Left lung (tissue), 10 donors: ENCODE results near the gene S1PR2. TPM values are rescaled to one million over a fixed set of nuclear protein-coding genes. Genes with fewer than 3 reads are reported as not detected.
"Not testable (repeated sequence)": the region's sequence is repeated elsewhere in the genome, so short reads cannot be mapped to it uniquely, and the experiment has no call there.

Source experiments
- ATAC-seq: fragments of 200-7000 bp; cut with Tn5 transposase; one replicate; pipeline ENCODE4 v1.9.1; 2020; ENCODE audit warnings: moderate library complexity
- DNase-seq, 4 donors: peaks; one replicate each; pipeline ENCODE4 v3.0.0-alpha.2; 2013 to 2020
- H3K27ac ChIP-seq, 2 donors: fragments of 200-600 bp; sonication (generic) in 1 of 2; one replicate each; pipeline versions ENCODE4 v1.5.0 to v1.8.0; 2020 to 2021
- H3K27me3 ChIP-seq, 2 donors: fragments of 200-600 bp; sonication (generic) in 1 of 2; one replicate each; pipeline versions ENCODE4 v1.5.0 to v1.8.0; 2020 to 2021
- H3K36me3 ChIP-seq, 2 donors: fragments of 200-600 bp; sonication (generic) in 1 of 2; one replicate each; pipeline versions ENCODE4 v1.5.0 to v1.8.0; 2020 to 2021
- H3K4me1 ChIP-seq, 2 donors: fragments of 200-600 bp; one replicate each; pipeline ENCODE4 v1.8.0; 2021
- H3K4me3 ChIP-seq, 2 donors: fragments of 200-600 bp; sonication (generic) in 1 of 2; one replicate each; pipeline versions ENCODE4 v1.5.0 to v1.8.0; 2020 to 2021; ENCODE audit warnings: mild to moderate bottlenecking in 1 of 2
- H3K9me3 ChIP-seq, 2 donors: fragments of 200-600 bp; sonication (generic) in 1 of 2; one replicate each; pipeline versions ENCODE4 v1.5.0 to v1.8.0; 2020 to 2021
- CTCF ChIP-seq, 2 donors: fragments of 200-600 bp; sonication (generic) in 1 of 2; IDR thresholded peaks; one replicate each; pipeline versions ENCODE4 v1.5.0 to v1.8.0; 2021; ENCODE audit warnings: antibody characterized with exemption in 2 of 2
- intact Hi-C, 2 donors: fragments of 100-400 bp; cut with DNase I; formaldehyde crosslinking; loops; one replicate each; pipeline versions ENCODE4 v1.11.2 to v1.14.2; 2022
- polyA plus RNA-seq, 6 donors: library from polyadenylated mRNA; unstranded; fragments of 120-200 nt; gene quantifications; one replicate each; pipeline ENCODE4 v1.2.1, GENCODE V29; 2013; ENCODE audit not compliant: insufficient read length in 6 of 6
- total RNA-seq, 2 donors: library from RNA; stranded (reverse); fragmentation: NEBNext Ultra II Directional; extraction: Animal tissue kit (Norgen Biotek cat#: 25700); gene quantifications; one replicate each; pipeline ENCODE4 v1.2.1, GENCODE V29; 2021
- donor health status: DM: no; HTN: yes; CAD: no.
- donor health status: DM: no; HTN: no; CAD: no.

S1PR2 gene
- total and polyA plus RNA-seq, 8 donors, result 25.6 to 47.6 (median 41.4) TPM

- ATAC-seq, result no peak
Measured at GRCh38 chr19:10246511-10246910, 15.4 kb upstream of the S1PR2 start.

GRCh38 chr19:10245189-10245939, 14.2 kb upstream of the S1PR2 start:
- Histone ChIP-seq H3K4me1 (peaks cover 0 to 6% of the 10 kb centered on the region in 2 donors), H3K4me3 (no peak overlapping the region), H3K27me3 (no peaks in the 10 kb centered on the region), H3K9me3 (no peaks in the 10 kb centered on the region), H3K36me3 (no peaks in the 10 kb centered on the region), H3K27ac (no peak overlapping the region)
- no peak for DNase-seq
- no peak for TF ChIP-seq CTCF (IDR thresholded peaks at IDR 0.05)
- intact Hi-C loops, result loop anchor here in 1 of 2 donors (10.0 kb wide), 1 partner anchor 131 kb away; the partner anchor contains the start of genes EIF3G and P2RY11
- no peak for ATAC-seq

More at GRCh38 chr19:10246511-10246910, 15.4 kb upstream of the S1PR2 start:
- no peaks in the 10 kb centered on the region for H3K36me3 ChIP-seq
- TF ChIP-seq CTCF (IDR thresholded peaks at IDR 0.05), result no peak
- peaks cover 3 to 11% of the 10 kb centered on the region in 2 donors for H3K4me1 ChIP-seq
- H3K27ac ChIP-seq, result no peak overlapping the region
- no peak overlapping the region for H3K4me3 ChIP-seq
- H3K27me3 ChIP-seq, result no peaks in the 10 kb centered on the region
- no peak for DNase-seq
- intact Hi-C loops, result loop anchor here in 1 of 2 donors (10.0 kb wide), 1 partner anchor 132 kb away; the partner anchor contains the start of genes EIF3G and P2RY11
- H3K9me3 ChIP-seq, result no peaks in the 10 kb centered on the region

- Histone ChIP-seq H3K27me3 (no peaks in the 10 kb centered on the region), H3K27ac (no peak overlapping the region), H3K36me3 (no peaks in the 10 kb centered on the region), H3K4me3 (no peak overlapping the region), H3K9me3 (no peaks in the 10 kb centered on the region), H3K4me1 (peaks cover 3 to 8% of the 10 kb centered on the region in 2 donors)
- intact Hi-C loops, result loop anchor here in 1 of 2 donors (10.0 kb wide), 1 partner anchor 129 kb away; the partner anchor contains the start of genes EIF3G and P2RY11
- TF ChIP-seq CTCF (IDR thresholded peaks at IDR 0.05), result no peak
- ATAC-seq (no peak), DNase-seq (no peak)
Measured at GRCh38 chr19:10243606-10244005, 12.5 kb upstream of the S1PR2 start.

GRCh38 chr19:10241826-10242449, 10.8 kb upstream of the S1PR2 start:
- not testable (repeated sequence) for ATAC-seq, H3K36me3 ChIP-seq, H3K4me3 ChIP-seq, H3K27me3 ChIP-seq, DNase-seq, H3K9me3 ChIP-seq, H3K27ac ChIP-seq
- H3K4me1 ChIP-seq, result peaks cover 13 to 25% of the 10 kb centered on the region in 2 donors
- intact Hi-C loops, result loop anchor here in 1 of 2 donors (10.0 kb wide), 1 partner anchor 127 kb away; the partner anchor contains the start of genes EIF3G and P2RY11

GRCh38 chr19:10238172-10238783, 7.1 kb upstream of the S1PR2 start:
- H3K27ac ChIP-seq, result peak overlapping the region; percentile 33 to 70
- ATAC-seq (peak; percentile 89), DNase-seq (peak in 3 of 4 donors; percentile 83 to 99 (median 98))

More at GRCh38 chr19:10238172-10238783, 7.1 kb upstream of the S1PR2 start:
- H3K9me3 ChIP-seq, result no peaks in the 10 kb centered on the region
- intact Hi-C loops, result no loop called here
- H3K4me1 ChIP-seq, result peaks cover 20 to 43% of the 10 kb centered on the region in 2 donors
- H3K27me3 ChIP-seq, result no peaks in the 10 kb centered on the region
- no peaks in the 10 kb centered on the region for H3K36me3 ChIP-seq
- no peak overlapping the region for H3K4me3 ChIP-seq
- TF ChIP-seq CTCF (IDR thresholded peaks at IDR 0.05), result no peak
